Measurements from ENCODE around the gene ZNF710.

GRCh38 chr15:90036343-90036742 lies 35.2 kb downstream of the ZNF710 start:
- TF ChIP-seq POLR2A (IDR thresholded peaks at IDR 0.05) (no peak), CTCF (IDR thresholded peaks at IDR 0.05) (no peak)
